RWPE2 (cell line): ENCODE results near the gene CYSTM1.

Experiments
- ATAC-seq: fragments of 200-7000 bp; cut with Tn5 transposase; 3 replicates; pipeline ENCODE4 v1.9.1; 2021; ENCODE audit warnings: low read depth
- DNase-seq: peaks from one replicate; pipeline ENCODE4 v3.0.0-alpha.2; 2020; ENCODE audit warnings: low spot score
- H3K27ac ChIP-seq: fragments of 450-650 bp; 2 replicates; pipeline ENCODE4 v1.5.1; 2017; ENCODE audit warnings: mild to moderate bottlenecking; ENCODE audit not compliant: poor library complexity, severe bottlenecking
- H3K27me3 ChIP-seq: fragments of 250-450 bp; sonication (Bioruptor Pico); 2 replicates; pipeline ENCODE4 v1.5.1; 2021; ENCODE audit warnings: mild to moderate bottlenecking, moderate library complexity; ENCODE audit not compliant: insufficient read depth, poor library complexity, severe bottlenecking
- H3K36me3 ChIP-seq: fragments of 250-450 bp; sonication (Bioruptor Pico); 2 replicates; pipeline ENCODE4 v1.5.1; 2020; ENCODE audit warnings: low read depth, mild to moderate bottlenecking, moderate library complexity
- H3K4me1 ChIP-seq: fragments of 250-450 bp; sonication (Bioruptor Pico); 2 replicates; pipeline ENCODE4 v1.5.1; 2021; ENCODE audit warnings: mild to moderate bottlenecking, moderate library complexity; ENCODE audit not compliant: insufficient read depth, poor library complexity, severe bottlenecking
- H3K4me3 ChIP-seq: fragments of 250-450 bp; sonication (Bioruptor Pico); 2 replicates; pipeline ENCODE4 v1.5.1; 2021; ENCODE audit warnings: mild to moderate bottlenecking, moderate library complexity; ENCODE audit not compliant: severe bottlenecking
- H3K9me3 ChIP-seq: fragments of 250-450 bp; sonication (Bioruptor Pico); 2 replicates; pipeline ENCODE4 v1.5.1; 2021; ENCODE audit warnings: mild to moderate bottlenecking, moderate library complexity; ENCODE audit not compliant: severe bottlenecking
- TF ChIP-seq, protein P1 (sequence below): fragments of 450-650 bp; IDR thresholded peaks from one replicate; pipeline ENCODE4 v1.5.1; 2017; ENCODE audit warnings: mild to moderate bottlenecking, moderate library complexity; ENCODE audit not compliant: poor library complexity, severe bottlenecking

CYSTM1 gene

DNA sequence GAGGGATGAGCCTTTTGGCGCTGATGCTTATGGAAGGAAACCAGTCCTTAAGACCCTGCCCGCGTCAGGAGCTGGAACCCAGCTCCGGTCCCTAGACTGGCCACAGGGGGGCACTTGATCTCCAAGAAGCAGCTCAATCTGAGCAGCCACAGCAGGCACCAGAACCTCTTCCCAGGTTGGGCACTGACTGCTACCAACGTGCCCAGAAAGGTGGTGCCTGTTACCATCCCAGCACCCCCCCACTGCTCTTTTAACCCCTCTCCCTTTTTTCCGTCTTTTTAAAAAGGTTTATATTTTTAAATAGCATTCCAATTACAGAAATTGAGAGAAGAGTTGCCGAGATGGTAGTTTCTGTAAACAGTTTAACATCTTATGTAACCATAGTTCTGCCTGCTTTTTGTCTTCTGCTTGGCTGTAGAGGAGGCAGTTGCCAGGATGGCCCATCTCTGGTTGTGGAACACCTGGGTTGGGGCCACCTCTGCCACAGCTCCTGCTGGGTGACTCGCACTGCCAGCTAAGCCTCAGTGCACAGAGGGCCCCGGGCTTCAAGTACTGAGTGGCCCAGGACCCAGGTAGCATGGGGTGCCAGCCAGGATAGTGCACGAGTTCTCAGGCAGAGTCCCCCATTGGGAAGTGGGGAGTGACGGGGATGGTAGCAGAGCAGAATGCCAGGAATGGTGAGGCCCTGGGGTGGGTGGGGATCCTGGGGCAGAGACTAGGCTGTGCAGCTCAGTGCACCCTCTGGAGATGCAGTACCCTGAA, 65.1 kb downstream of the CYSTM1 start:
- H3K27ac ChIP-seq: peak overlapping the region; percentile 11
- H3K9me3 ChIP-seq: no peaks in the 10 kb centered on the region
- no peaks in the 10 kb centered on the region for H3K27me3 ChIP-seq
- peak; percentile 25; the same call in 1 of the 3 replicates for ATAC-seq
- TF ChIP-seq, protein P1, sequence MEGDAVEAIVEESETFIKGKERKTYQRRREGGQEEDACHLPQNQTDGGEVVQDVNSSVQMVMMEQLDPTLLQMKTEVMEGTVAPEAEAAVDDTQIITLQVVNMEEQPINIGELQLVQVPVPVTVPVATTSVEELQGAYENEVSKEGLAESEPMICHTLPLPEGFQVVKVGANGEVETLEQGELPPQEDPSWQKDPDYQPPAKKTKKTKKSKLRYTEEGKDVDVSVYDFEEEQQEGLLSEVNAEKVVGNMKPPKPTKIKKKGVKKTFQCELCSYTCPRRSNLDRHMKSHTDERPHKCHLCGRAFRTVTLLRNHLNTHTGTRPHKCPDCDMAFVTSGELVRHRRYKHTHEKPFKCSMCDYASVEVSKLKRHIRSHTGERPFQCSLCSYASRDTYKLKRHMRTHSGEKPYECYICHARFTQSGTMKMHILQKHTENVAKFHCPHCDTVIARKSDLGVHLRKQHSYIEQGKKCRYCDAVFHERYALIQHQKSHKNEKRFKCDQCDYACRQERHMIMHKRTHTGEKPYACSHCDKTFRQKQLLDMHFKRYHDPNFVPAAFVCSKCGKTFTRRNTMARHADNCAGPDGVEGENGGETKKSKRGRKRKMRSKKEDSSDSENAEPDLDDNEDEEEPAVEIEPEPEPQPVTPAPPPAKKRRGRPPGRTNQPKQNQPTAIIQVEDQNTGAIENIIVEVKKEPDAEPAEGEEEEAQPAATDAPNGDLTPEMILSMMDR: peak; percentile 79
- peaks cover 33% of the 10 kb centered on the region for H3K4me1 ChIP-seq
- no peak for DNase-seq
- H3K36me3 ChIP-seq: peaks cover 11% of the 10 kb centered on the region
- no peak overlapping the region for H3K4me3 ChIP-seq

DNA sequence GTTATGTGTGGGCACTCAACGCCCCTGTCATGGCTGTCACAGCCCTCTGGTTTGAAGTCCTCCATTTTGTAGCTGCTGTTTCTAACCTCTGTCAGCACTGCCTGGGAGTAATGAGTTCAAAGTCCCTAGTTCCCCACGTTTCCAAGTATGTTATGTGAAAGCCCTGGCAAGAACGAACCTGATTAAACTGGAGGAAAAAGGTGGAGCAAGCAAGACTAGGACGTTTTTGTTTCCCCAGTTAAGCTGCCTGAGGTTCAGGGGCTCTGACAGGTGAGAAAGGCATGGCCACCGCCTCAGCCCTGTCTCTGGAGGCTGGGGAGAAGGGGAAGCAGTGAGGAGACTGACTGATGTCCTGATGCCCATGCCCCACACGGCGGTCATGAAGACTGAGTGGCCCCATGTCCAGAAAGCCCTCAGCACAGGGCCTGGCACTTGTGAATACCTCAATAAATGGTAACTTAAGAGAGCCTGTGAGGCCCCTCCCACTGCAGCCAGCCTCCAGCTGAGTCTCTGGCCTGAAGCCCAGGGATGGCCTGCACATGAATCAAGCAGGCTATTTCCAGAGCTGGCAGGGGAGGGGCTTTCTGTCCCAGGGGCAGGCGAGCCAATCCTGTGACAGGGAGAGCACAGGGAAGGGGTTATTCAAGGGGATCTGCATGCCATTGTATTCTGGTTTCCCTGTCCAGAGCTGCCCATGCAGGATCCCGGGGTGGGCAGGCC, 66.2 kb downstream of the CYSTM1 start:
- H3K36me3 ChIP-seq: peaks cover 12% of the 10 kb centered on the region
- DNase-seq (peak; percentile 92), ATAC-seq (peak; percentile 78)
- H3K27me3 ChIP-seq: no peaks in the 10 kb centered on the region
- H3K9me3 ChIP-seq: no peaks in the 10 kb centered on the region
- no peak overlapping the region for H3K4me3 ChIP-seq
- TF ChIP-seq, protein P1: no peak
- peak overlapping the region; percentile 11 for H3K27ac ChIP-seq
- peaks cover 27% of the 10 kb centered on the region for H3K4me1 ChIP-seq

DNA sequence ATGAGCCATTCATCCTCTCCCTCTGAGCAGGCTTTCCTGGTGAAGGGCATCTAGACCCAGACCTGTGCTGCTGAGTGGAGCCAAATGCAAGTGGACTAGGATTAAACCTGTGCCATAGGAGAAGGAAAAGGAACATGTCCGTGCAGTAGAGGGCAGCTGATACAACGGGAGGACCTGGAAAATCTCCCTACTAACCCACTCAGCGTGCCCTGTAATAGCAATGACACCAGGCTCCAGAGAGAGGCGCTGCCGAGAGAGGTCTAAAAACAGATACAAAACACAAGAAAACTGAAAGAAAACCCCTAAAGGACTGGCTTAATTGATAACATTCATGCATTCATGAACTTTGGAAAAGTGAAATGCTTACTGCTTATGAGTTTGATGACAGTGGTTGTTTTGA, 67.1 kb downstream of the CYSTM1 start:
- Histone ChIP-seq H3K4me3 (no peak overlapping the region), H3K9me3 (no peaks in the 10 kb centered on the region), H3K27ac (peak overlapping the region; percentile 11), H3K4me1 (peaks cover 23% of the 10 kb centered on the region), H3K27me3 (no peaks in the 10 kb centered on the region), H3K36me3 (peaks cover 12% of the 10 kb centered on the region)
- ATAC-seq (no peak), DNase-seq (no peak)
- TF ChIP-seq, protein P1: peak; percentile 19

DNA sequence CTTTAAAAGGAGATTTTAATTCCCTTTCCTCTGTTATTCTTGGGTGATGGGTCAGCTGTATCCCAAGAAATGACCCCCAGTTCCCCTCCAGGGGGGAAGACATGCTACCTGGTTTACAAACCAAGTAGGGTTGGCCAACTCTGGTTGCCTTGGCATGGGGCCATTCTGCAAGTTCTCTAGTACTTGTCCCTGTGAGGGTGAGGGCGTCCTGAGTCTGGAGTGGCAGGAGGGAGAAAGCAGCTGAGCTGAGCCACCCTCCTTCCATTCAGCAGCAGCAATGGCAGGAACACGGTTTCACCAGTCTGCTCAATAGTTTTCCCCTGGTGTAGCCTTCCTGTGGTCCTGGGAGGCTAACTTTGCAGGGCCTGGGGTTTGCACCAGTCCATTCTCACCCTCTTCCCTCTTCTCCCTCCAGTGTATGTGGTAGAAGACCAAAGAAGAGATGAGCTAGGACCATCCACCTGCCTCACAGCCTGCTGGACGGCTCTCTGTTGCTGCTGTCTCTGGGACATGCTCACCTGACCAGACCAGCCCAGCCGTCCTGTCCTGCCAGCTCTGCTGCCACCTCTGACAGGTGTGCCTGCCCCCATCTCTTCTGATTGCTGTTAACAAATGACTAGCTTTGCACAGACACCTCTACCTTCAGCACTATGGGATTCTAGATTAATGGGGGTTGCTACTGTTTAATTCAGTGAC, 68.0 kb downstream of the CYSTM1 start:
- Histone ChIP-seq H3K27ac (no peak overlapping the region), H3K27me3 (no peaks in the 10 kb centered on the region), H3K4me1 (peaks cover 18% of the 10 kb centered on the region), H3K4me3 (no peak overlapping the region), H3K36me3 (peaks cover 12% of the 10 kb centered on the region), H3K9me3 (no peaks in the 10 kb centered on the region)
- ATAC-seq (no peak), DNase-seq (peak; percentile 45)
- TF ChIP-seq, protein P1: no peak
